Measurements from ENCODE around the gene INTS2.
"Not testable (repeated sequence)": the region's sequence is repeated elsewhere in the genome, so short reads cannot be mapped to it uniquely, and the experiment has no call there.

INTS2 gene

DNA sequence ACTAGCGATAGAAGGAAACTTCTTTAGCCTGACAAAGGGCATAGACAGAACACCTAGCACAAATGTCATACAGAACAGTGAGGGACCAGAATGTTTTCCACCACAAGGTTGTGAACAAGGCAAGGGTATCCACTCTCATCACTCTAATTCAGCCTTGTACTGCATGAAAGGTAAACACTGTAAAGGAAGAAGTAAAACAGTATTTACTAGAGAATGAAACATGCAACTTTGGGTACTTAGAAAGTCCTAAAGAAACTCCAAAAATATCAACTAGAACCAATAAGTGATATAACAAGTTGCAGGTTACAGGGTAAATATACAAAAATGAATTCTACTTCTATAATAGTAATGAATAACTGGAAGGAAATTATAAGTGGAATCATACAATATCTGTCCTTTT, 96.7 kb downstream of the INTS2 start:
- no peak for TF ChIP-seq POLR2A (IDR thresholded peaks at IDR 0.05; ENCODE audit: extremely low read depth, insufficient read length)
- TF ChIP-seq, protein P1, sequence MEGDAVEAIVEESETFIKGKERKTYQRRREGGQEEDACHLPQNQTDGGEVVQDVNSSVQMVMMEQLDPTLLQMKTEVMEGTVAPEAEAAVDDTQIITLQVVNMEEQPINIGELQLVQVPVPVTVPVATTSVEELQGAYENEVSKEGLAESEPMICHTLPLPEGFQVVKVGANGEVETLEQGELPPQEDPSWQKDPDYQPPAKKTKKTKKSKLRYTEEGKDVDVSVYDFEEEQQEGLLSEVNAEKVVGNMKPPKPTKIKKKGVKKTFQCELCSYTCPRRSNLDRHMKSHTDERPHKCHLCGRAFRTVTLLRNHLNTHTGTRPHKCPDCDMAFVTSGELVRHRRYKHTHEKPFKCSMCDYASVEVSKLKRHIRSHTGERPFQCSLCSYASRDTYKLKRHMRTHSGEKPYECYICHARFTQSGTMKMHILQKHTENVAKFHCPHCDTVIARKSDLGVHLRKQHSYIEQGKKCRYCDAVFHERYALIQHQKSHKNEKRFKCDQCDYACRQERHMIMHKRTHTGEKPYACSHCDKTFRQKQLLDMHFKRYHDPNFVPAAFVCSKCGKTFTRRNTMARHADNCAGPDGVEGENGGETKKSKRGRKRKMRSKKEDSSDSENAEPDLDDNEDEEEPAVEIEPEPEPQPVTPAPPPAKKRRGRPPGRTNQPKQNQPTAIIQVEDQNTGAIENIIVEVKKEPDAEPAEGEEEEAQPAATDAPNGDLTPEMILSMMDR (IDR thresholded peaks at IDR 0.05; ENCODE audit: low read depth, low read length) = no peak
- no peak for TF ChIP-seq MYC (IDR thresholded peaks at IDR 0.05; ENCODE audit: low read depth, low read length)
- no peak for TF ChIP-seq MAX (IDR thresholded peaks at IDR 0.05; ENCODE audit: low read depth, low read length)
- DNase-seq (ENCODE audit: low read depth) = no peak
- H3K4me3 ChIP-seq (ENCODE audit: low read depth, low read length) = no peak overlapping the region

DNA sequence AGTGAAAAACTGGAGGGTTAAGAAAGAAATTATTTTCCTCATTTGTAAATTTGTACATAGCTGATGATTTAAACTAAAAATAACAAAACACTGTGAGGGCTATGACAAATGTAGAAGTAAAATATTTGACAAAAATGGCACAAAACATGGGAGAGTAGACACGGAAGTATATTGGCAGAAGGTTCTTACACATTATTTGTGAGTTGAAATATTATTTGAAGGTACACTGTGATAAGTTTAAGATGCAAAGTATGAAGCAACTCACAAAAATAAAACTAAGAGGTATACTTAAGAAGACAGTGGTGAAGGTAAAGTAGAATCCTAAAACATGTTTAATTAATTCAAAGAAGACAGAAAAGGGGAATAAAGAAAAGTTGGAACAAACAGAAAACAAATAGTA, 99.1 kb downstream of the INTS2 start:
- no peak for DNase-seq (ENCODE audit: low read depth)
- TF ChIP-seq POLR2A (IDR thresholded peaks at IDR 0.05; ENCODE audit: extremely low read depth, insufficient read length) = no peak
- TF ChIP-seq, protein P1 (IDR thresholded peaks at IDR 0.05; ENCODE audit: low read depth, low read length) = no peak
- no peak for TF ChIP-seq MAX (IDR thresholded peaks at IDR 0.05; ENCODE audit: low read depth, low read length)
- no peak for TF ChIP-seq MYC (IDR thresholded peaks at IDR 0.05; ENCODE audit: low read depth, low read length)
- no peak overlapping the region for H3K4me3 ChIP-seq (ENCODE audit: low read depth, low read length)

DNA sequence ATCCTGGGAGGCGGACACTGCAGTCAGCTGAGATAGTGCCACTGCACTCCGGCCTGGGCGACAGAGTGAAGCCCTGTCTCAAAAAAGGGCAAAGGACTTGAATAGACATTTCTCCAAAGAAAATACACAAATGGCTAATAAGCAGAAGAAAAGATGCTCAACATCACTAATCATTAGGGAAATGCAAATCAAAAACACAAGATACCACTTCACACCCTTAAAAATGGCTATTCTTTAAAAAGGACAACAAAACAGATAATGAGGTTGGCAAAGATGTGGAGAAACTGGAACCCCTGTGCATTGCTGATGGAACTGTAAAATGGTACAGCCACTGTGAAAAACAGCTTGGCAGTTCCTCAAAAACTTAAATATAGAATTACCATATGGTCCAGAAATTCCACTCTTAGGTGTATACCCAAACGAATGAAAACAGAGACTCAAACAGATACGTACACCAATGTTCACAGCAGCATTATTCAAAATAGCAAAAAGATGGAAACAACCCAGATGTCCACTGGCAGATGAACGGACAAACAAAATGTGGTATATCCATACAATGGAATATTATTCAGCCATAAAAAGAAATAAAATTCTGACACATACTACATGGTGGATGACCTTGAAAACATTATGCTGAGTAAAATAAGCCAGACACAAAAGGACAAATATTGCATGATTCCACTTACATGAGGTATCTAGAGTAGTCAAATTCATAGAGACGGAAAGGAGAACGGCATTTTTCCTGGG, 100.0 kb downstream of the INTS2 start:
- H3K4me3 ChIP-seq (ENCODE audit: low read depth, low read length) = no peak overlapping the region
- DNase-seq (ENCODE audit: low read depth) = no peak
- no peak for TF ChIP-seq MAX (IDR thresholded peaks at IDR 0.05; ENCODE audit: low read depth, low read length)
- no peak for TF ChIP-seq POLR2A (IDR thresholded peaks at IDR 0.05; ENCODE audit: extremely low read depth, insufficient read length)
- TF ChIP-seq, protein P1 (IDR thresholded peaks at IDR 0.05; ENCODE audit: low read depth, low read length) = no peak
- TF ChIP-seq MYC (IDR thresholded peaks at IDR 0.05; ENCODE audit: low read depth, low read length) = no peak

GRCh38 chr17:61826866-61827265, 100.9 kb downstream of the INTS2 start:
- H3K4me3 ChIP-seq (ENCODE audit: low read depth, low read length); DNase-seq (ENCODE audit: low read depth): not testable (repeated sequence)

GRCh38 chr17:61826198-61826597, 101.6 kb downstream of the INTS2 start:
- not testable (repeated sequence) for H3K4me3 ChIP-seq (ENCODE audit: low read depth, low read length); DNase-seq (ENCODE audit: low read depth)

DNA sequence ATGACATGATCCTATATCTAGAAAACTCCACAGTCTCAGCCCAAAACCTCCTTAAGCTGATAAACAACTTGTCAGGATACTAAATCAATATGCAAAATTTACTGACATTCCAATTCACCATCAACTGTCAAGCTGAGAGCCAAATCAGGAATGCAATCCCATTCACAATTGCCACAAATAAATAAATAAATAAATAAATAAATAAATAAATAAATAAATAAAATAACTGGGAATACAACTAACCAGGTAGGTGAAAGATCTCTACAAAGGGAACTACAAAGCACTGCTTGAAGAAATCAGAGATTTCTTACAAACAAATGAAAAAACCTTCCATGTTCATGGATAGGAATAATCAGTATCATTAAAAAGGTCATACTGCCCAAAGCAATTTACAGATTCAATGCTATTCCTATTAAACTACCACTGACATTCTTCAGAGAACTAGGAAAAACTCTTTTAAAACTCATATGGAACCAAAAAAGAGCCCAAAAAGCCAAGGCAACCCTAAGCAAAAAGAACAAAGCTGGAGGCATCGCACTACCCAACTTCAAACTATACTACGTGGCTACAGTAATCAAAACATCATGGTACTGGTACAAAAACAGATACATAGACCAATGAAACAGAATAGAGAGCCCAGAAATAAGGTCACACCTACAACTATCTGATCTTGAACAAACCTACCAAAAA, 102.2 kb downstream of the INTS2 start:
- TF ChIP-seq POLR2A (IDR thresholded peaks at IDR 0.05; ENCODE audit: extremely low read depth, insufficient read length) (no peak), MYC (IDR thresholded peaks at IDR 0.05; ENCODE audit: low read depth, low read length) (no peak), MAX (IDR thresholded peaks at IDR 0.05; ENCODE audit: low read depth, low read length) (no peak)
- TF ChIP-seq, protein P1 (IDR thresholded peaks at IDR 0.05; ENCODE audit: low read depth, low read length) = no peak
- no peak overlapping the region for H3K4me3 ChIP-seq (ENCODE audit: low read depth, low read length)
- no peak for DNase-seq (ENCODE audit: low read depth)

All from NB4 (cell line).